ENCODE measurements around the gene EEFSEC.

GRCh38 chr3:128190501-128190900 is 37.2 kb downstream of the EEFSEC start:
- no peak for TF ChIP-seq CTCF (IDR thresholded peaks at IDR 0.05 in 8 of 11, conservative IDR thresholded peaks at IDR 0.05 in 3 of 11)
- no peak for TF ChIP-seq POLR2AphosphoS5 (IDR thresholded peaks at IDR 0.05)
